H1 (cell line): Measurements from ENCODE around the gene CHRNA10. TPM values are rescaled to one million over a fixed set of nuclear protein-coding genes. Genes with fewer than 3 reads are reported as not detected.

Experiments
- CTCF ChIA-PET: fragments of 300-600 bp; sonication (Branson Sonifier 250); formaldehyde crosslinking; loops from one replicate; lab custom pipeline; 2021; ENCODE audit not compliant: partially characterized antibody; lab: Charles Lee
- POLR2A ChIA-PET: fragments of 300-600 bp; sonication (Branson Sonifier 250); formaldehyde crosslinking; loops from one replicate; lab custom pipeline; 2021; ENCODE audit warnings: inconsistent platforms; ENCODE audit not compliant: partially characterized antibody; lab: Charles Lee
- DNase-seq, 2 experiments: peaks; one replicate each; pipeline versions ENCODE4 v3.0.0 to v3.0.0-alpha.2; 2010 to 2022; ENCODE audit warnings: low spot score in 2 of 2, low read depth in 1 of 2, mixed read lengths in 1 of 2
- FAIRE-seq: peaks from 2 replicates; lab custom pipeline; 2011; peaks lifted over from hg19 to GRCh38; lab: Jason Lieb, UNC
- H2AFZ ChIP-seq: 2 replicates; pipeline ENCODE4 v1.8.1; 2012; ENCODE audit warnings: low read length, inconsistent platforms
- H2AK5ac ChIP-seq: 2 replicates; pipeline ENCODE4 v1.6.1; 2013; ENCODE audit warnings: low read depth, low read length
- H2BK120ac ChIP-seq: replicated peaks from 2 replicates; pipeline ENCODE3; 2013; ENCODE audit warnings: low read depth, low read length, inconsistent platforms
- H2BK12ac ChIP-seq: 2 replicates; pipeline ENCODE4 v1.6.1; 2013; ENCODE audit warnings: low read depth, low read length
- H2BK15ac ChIP-seq: 2 replicates; pipeline ENCODE4 v1.6.1; 2013; ENCODE audit warnings: low read length
- H2BK20ac ChIP-seq: 2 replicates; pipeline ENCODE4 v1.6.1; 2013; ENCODE audit warnings: low read length
- H2BK5ac ChIP-seq: 2 replicates; pipeline ENCODE4 v1.6.1; 2013; ENCODE audit warnings: low read depth, low read length
- H3K14ac ChIP-seq: 2 replicates; pipeline ENCODE4 v1.6.1; 2013; ENCODE audit warnings: inconsistent platforms; ENCODE audit not compliant: insufficient read length
- H3K18ac ChIP-seq: 2 replicates; pipeline ENCODE4 v1.6.1; 2013; ENCODE audit warnings: low read length; ENCODE audit errors: extremely low read depth
- H3K23ac ChIP-seq: 2 replicates; pipeline ENCODE4 v1.6.1; 2013; ENCODE audit warnings: inconsistent platforms; ENCODE audit not compliant: insufficient read length
- H3K23me2 ChIP-seq: 2 replicates; pipeline ENCODE4 v1.6.1; 2013; ENCODE audit warnings: low read depth, low read length
- H3K27ac ChIP-seq: 2 replicates; pipeline ENCODE4 v1.6.1; 2011; ENCODE audit warnings: low read depth, low read length, inconsistent platforms
- H3K27me3 ChIP-seq, 4 experiments: replicated peaks in 1 of 4; 1 replicate in 1 of 4; 2 replicates in 3 of 4; pipeline versions ENCODE4 v1.6.1 to v1.8.1; 2011 to 2013; ENCODE audit warnings: low read length in 3 of 4, mild to moderate bottlenecking in 3 of 4, inconsistent platforms in 2 of 4, mixed read lengths in 2 of 4, moderate library complexity in 1 of 4; ENCODE audit not compliant: control insufficient read depth in 3 of 4, insufficient read depth in 3 of 4; ENCODE audit errors: extremely low read depth in 1 of 4
- H3K36me3 ChIP-seq, 4 experiments: 2 replicates each; pipeline versions ENCODE4 v1.6.1 to v1.8.1; 2011 to 2013; ENCODE audit warnings: mild to moderate bottlenecking in 4 of 4, low read length in 3 of 4, moderate library complexity in 2 of 4, control low read depth in 1 of 4, inconsistent platforms in 1 of 4; ENCODE audit not compliant: insufficient read depth in 4 of 4, control insufficient read depth in 2 of 4
- H3K4ac ChIP-seq: replicated peaks from 2 replicates; pipeline ENCODE3; 2013; ENCODE audit warnings: low read length, low read depth, mixed read lengths, inconsistent platforms; ENCODE audit not compliant: insufficient read length
- H3K4me1 ChIP-seq, 4 experiments: replicated peaks in 1 of 4; 1 replicate in 1 of 4; 2 replicates in 3 of 4; pipeline versions ENCODE4 v1.6.1 to v1.8.1; 2011 to 2013; ENCODE audit warnings: low read length in 3 of 4, inconsistent platforms in 2 of 4, mixed read lengths in 1 of 4; ENCODE audit not compliant: insufficient read depth in 4 of 4, control insufficient read depth in 3 of 4
- H3K4me2 ChIP-seq, 2 experiments: 2 replicates each; pipeline versions ENCODE4 v1.6.1 to v1.8.1; 2011 to 2013; ENCODE audit warnings: low read depth in 2 of 2, low read length in 2 of 2, control low read depth in 1 of 2, inconsistent platforms in 1 of 2, mild to moderate bottlenecking in 1 of 2; ENCODE audit not compliant: insufficient read depth in 1 of 2
- H3K4me3 ChIP-seq, 4 experiments: fragments of 200-600, 300-600 bp in 1 of 4; sonication (generic), shearing (Covaris generic), sonication (Bioruptor Twin) in 1 of 4; 2 replicates each; pipeline versions ENCODE4 v1.5.1 to v1.8.1; 2011 to 2016; ENCODE audit warnings: low read length in 4 of 4, low read depth in 3 of 4, control low read depth in 2 of 4, inconsistent platforms in 2 of 4, mild to moderate bottlenecking in 2 of 4, mixed read lengths in 1 of 4, moderate library complexity in 1 of 4; ENCODE audit not compliant: insufficient read depth in 2 of 4; ENCODE audit errors: extremely low read depth in 1 of 4
- H3K56ac ChIP-seq: replicated peaks from 2 replicates; pipeline ENCODE3; 2013; ENCODE audit warnings: low read depth, mild to moderate bottlenecking, mixed read lengths, low read length, inconsistent platforms; ENCODE audit not compliant: insufficient read length
- H3K79me1 ChIP-seq: 2 replicates; pipeline ENCODE4 v1.6.1; 2013; ENCODE audit warnings: low read depth, low read length, control low read depth
- H3K79me2 ChIP-seq, 2 experiments: 2 replicates each; pipeline versions ENCODE4 v1.6.1 to v1.8.1; 2012 to 2013; ENCODE audit warnings: low read length in 2 of 2, mild to moderate bottlenecking in 2 of 2, inconsistent platforms in 1 of 2; ENCODE audit not compliant: insufficient read depth in 2 of 2, control insufficient read depth in 1 of 2
- H3K9ac ChIP-seq, 4 experiments: replicated peaks in 1 of 4; 1 replicate in 1 of 4; 2 replicates in 3 of 4; pipeline versions ENCODE4 v1.6.1 to v1.8.1; 2011 to 2013; ENCODE audit warnings: low read depth in 3 of 4, low read length in 3 of 4, control low read depth in 2 of 4, mild to moderate bottlenecking in 2 of 4, moderate library complexity in 2 of 4, inconsistent platforms in 1 of 4; ENCODE audit errors: extremely low read depth in 1 of 4
- H3K9me3 ChIP-seq, 2 experiments: 2 replicates each; pipeline versions ENCODE4 v1.6.1 to v1.8.1; 2012 to 2013; ENCODE audit warnings: mild to moderate bottlenecking in 2 of 2, moderate library complexity in 2 of 2, control low read depth in 1 of 2, inconsistent platforms in 1 of 2, low read depth in 1 of 2, low read length in 1 of 2, mixed read lengths in 1 of 2; ENCODE audit not compliant: insufficient read depth in 2 of 2
- H4K20me1 ChIP-seq, 2 experiments: replicated peaks in 1 of 2; 2 replicates each; pipeline versions ENCODE3 to v1.8.1; 2011 to 2013; ENCODE audit warnings: inconsistent platforms in 2 of 2, low read length in 2 of 2, mild to moderate bottlenecking in 1 of 2; ENCODE audit not compliant: insufficient read depth in 2 of 2, control insufficient read depth in 1 of 2
- H4K5ac ChIP-seq: 2 replicates; pipeline ENCODE4 v1.6.1; 2013; ENCODE audit warnings: low read length, low read depth, mixed read lengths, inconsistent platforms; ENCODE audit not compliant: insufficient read length
- H4K8ac ChIP-seq: 2 replicates; pipeline ENCODE4 v1.8.0; 2013; ENCODE audit warnings: mild to moderate bottlenecking, moderate library complexity, low read length, inconsistent platforms; ENCODE audit not compliant: insufficient read depth; ENCODE audit errors: extremely low read depth
- H4K91ac ChIP-seq: replicated peaks from 2 replicates; pipeline ENCODE3; 2013; ENCODE audit warnings: low read length, mixed read lengths, inconsistent platforms; ENCODE audit not compliant: insufficient read length
- GTF2F1 ChIP-seq: IDR thresholded peaks from 2 replicates; pipeline ENCODE4 v1.6.1; 2012; ENCODE audit warnings: low read depth, low read length, improper control_type of control experiment, borderline replicate concordance
- SUZ12 ChIP-seq: fragments of 200-600 bp; sonication (generic); IDR thresholded peaks from 2 replicates; pipeline ENCODE4 v1.6.1; 2012; ENCODE audit warnings: mild to moderate bottlenecking, inconsistent platforms, low read length, moderate library complexity, mixed read lengths
- WGBS, 2 experiments: shearing (Covaris generic) in 1 of 2; methylation state at CpG; one replicate each; pipeline versions ENCODE4 v1.1.6 to v1.1.7; 2013 to 2015; ENCODE audit warnings: low lambda C conversion rate in 2 of 2, mixed read lengths in 2 of 2, inconsistent platforms in 1 of 2, low coverage in 1 of 2, missing lambda C conversion rate in 1 of 2; ENCODE audit not compliant: insufficient replicate concordance in 2 of 2, insufficient coverage in 1 of 2, insufficient read length in 1 of 2; ENCODE audit errors: extremely low coverage in 1 of 2, missing lambda C conversion rate in 1 of 2; 5-methylcytosine and 5-hydroxymethylcytosine counted together
- long read RNA-seq, 2 experiments: library from RNA in 1 of 2; library from capped mRNA in 1 of 2; stranded (forward); transcript quantifications; one replicate each; pipeline ENCODE4 v2.0.0, GENCODE V29; 2021; ENCODE audit warnings: inconsistent platforms in 1 of 2
- polyA minus RNA-seq, 3 experiments: library from RNA; depleted of rRNA, polyadenylated mRNA; stranded (reverse); fragments of >200 nt; gene quantifications; 1 replicate in 2 of 3; 2 replicates in 1 of 3; pipeline ENCODE4 v1.2.3, GENCODE V29; 2011
- polyA plus RNA-seq, 7 experiments: library from polyadenylated mRNA; depleted of rRNA in 3 of 7; stranded (reverse) in 5 of 7; unstranded in 2 of 7; fragments of >200 nt in 5 of 7; fragments of 200-250 nt in 2 of 7; gene quantifications; 1 replicate in 5 of 7; 2 replicates in 1 of 7; 4 replicates in 1 of 7; pipeline versions ENCODE4 v1.2.1 to v1.2.3, GENCODE V29; 2011 to 2013; ENCODE audit warnings: missing spikeins in 2 of 7, mixed read lengths in 2 of 7
- total RNA-seq: library from RNA; stranded (reverse); fragmentation: NEBNext Ultra II Directional; extraction: Animal tissue kit (Norgen Biotek cat#: 25700); gene quantifications from 2 replicates; pipeline ENCODE4 v1.2.1, GENCODE V29; 2021

The CHRNA10 gene, protein sequence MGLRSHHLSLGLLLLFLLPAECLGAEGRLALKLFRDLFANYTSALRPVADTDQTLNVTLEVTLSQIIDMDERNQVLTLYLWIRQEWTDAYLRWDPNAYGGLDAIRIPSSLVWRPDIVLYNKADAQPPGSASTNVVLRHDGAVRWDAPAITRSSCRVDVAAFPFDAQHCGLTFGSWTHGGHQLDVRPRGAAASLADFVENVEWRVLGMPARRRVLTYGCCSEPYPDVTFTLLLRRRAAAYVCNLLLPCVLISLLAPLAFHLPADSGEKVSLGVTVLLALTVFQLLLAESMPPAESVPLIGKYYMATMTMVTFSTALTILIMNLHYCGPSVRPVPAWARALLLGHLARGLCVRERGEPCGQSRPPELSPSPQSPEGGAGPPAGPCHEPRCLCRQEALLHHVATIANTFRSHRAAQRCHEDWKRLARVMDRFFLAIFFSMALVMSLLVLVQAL
- 1.1 and 1.3 TPM in 2 replicates for total RNA-seq
- 0.68 and 0.97 TPM in 2 replicates for polyA plus RNA-seq (2011; rRNA removed)
- polyA plus RNA-seq (2011; cell fraction: cytosol; rRNA removed) = 0.65 TPM
- polyA plus RNA-seq (2011; cell fraction: nucleus; rRNA removed) = 2.8 TPM
- 0.46 to 1.5 TPM (median 0.54 TPM) in 4 replicates for polyA plus RNA-seq (2012, experiment 1 of 2)
- 0.26 TPM for polyA plus RNA-seq (2012, experiment 2 of 2)
- 0.97 TPM for polyA plus RNA-seq (2013, experiment 1 of 2)
- 0.85 TPM for polyA plus RNA-seq (2013, experiment 2 of 2)
- 0.90 and 1.4 TPM in 2 replicates for polyA minus RNA-seq (2011; rRNA and poly(A)+ RNA removed)
- not detected for polyA minus RNA-seq (2011; cell fraction: cytosol; rRNA and poly(A)+ RNA removed)
- polyA minus RNA-seq (2011; cell fraction: nucleus; rRNA and poly(A)+ RNA removed) = 3.1 TPM
- long read RNA-seq, experiment 1 = 0 reads
- long read RNA-seq, experiment 2 = 0 reads

DNA sequence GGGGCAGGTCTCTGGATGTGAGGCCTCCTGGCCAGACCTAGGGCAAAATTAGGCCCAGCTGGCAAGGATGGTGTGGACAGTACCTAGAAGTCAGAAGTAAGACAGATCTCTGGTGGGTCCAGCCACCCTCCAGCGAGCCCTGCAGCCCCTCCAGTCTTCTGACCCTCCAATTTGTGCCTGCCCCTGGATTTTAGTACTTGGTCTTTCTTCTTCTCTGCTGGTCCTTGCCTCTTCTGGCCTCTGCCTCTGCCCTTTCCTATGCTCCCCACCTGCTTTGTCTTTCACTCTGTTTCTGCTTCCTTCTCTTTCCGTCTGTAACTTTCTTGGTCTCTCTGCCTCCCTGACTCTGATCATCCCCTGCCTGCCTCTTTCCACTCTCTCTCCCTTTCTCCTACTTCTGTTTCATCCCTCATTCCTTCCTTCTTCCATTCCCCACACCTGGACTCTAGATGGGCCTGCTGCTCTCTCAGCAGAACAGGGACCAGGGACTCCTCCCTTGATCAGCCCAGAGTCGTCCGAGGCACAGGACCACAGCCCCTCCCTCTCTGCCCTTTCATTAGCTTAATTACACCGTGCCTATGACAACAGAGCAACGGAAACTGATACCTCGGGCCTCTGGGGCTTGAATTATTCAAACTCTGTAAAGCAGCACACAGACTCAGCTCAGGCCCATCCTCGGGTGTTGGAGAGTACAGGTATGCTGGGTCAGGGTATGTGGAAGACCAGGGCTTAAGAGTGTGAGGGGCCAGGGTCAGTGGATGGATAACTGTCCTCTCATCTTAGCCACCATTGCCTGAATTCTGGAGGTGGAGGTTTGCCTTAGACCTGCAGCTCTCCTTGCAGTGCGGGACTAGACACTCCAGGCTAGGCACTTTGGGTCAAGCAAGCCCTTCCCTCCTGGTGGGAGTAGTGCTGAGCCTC, at the start of gene CHRNA10:
TSS of gene CHRNA10 (minus strand) at position 51 of the 921 bp plus-strand sequence. CDS start 72 bp downstream, outside the sequence.
- Histone ChIP-seq H2AK5ac (no peak within 1 kb of the TSS), H3K4me3 (no peak within 1 kb of the TSS), H3K9me3 (no peaks in the 10 kb centered on the region), H4K20me1 (peaks cover 0 to 5% of the 10 kb centered on the region in 2 experiments), H2AFZ (no peak within 1 kb of the TSS), H3K79me2 (no peaks in the 10 kb centered on the region), H2BK12ac (no peak within 1 kb of the TSS), H3K27me3 (no peaks in the 10 kb centered on the region), H3K4me2 (no peak within 1 kb of the TSS), H3K36me3 (peaks cover 17 to 37% (median 28%) of the 10 kb centered on the region in 4 experiments; a peak in 7 of 8 replicates), H4K8ac (no peak within 1 kb of the TSS), H4K91ac (no peak within 1 kb of the TSS), H3K27ac (peak within 1 kb of the TSS; percentile 56; the same call in 1 of the 2 replicates), H2BK5ac (no peak within 1 kb of the TSS), H2BK120ac (no peak within 1 kb of the TSS), H3K56ac (no peak within 1 kb of the TSS), H2BK15ac (no peak within 1 kb of the TSS), H3K23ac (no peak within 1 kb of the TSS), H3K79me1 (no peaks in the 10 kb centered on the region), H2BK20ac (no peak within 1 kb of the TSS), H3K23me2 (no peaks in the 10 kb centered on the region), H3K14ac (no peak within 1 kb of the TSS), H3K18ac (no peak within 1 kb of the TSS), H3K9ac (no peak within 1 kb of the TSS), H3K4me1 (no peaks in the 10 kb centered on the region), H4K5ac (no peak within 1 kb of the TSS), H3K4ac (no peak within 1 kb of the TSS)
- WGBS, 2 experiments = 91% methylated on average over 9 of the region's 9 CpGs; no CpG with 5 or more reads in 1 of the 2 experiments
- ChIA-PET POLR2A (interaction anchor here (1.3 to 2.0 kb wide), 2 partner anchors 9 to 29 kb away, joined by 4 to 7 read pairs; no protein-coding TSS in a partner anchor), CTCF (interaction anchor here (1.4 to 1.9 kb wide), 2 partner anchors 10 to 12 kb away, joined by 3 to 6 read pairs; no protein-coding TSS in a partner anchor)
- FAIRE-seq (no peak), DNase-seq (no peak)
- TF ChIP-seq SUZ12 = no peak
- no peak for TF ChIP-seq GTF2F1
